8988T (cell line): ENCODE measurements around the gene HTRA3.
A peak's percentile ranks its signal among the peaks of the same experiment; 100 is the strongest.
"Not testable (repeated sequence)": the region's sequence is repeated elsewhere in the genome, so short reads cannot be mapped to it uniquely, and the experiment has no call there.

Experiments used
- DNase-seq: peaks from one replicate; pipeline ENCODE4 v3.0.0; 2011

Gene HTRA3

GRCh38 chr4:8346838-8347605 lies 77.5 kb downstream of the HTRA3 start:
- no peak for DNase-seq

GRCh38 chr4:8347660-8348059 lies 78.1 kb downstream of the HTRA3 start:
- DNase-seq, result no peak

GRCh38 chr4:8348071-8348470 lies 78.5 kb downstream of the HTRA3 start:
- DNase-seq, result no peak

- DNase-seq, result not testable (repeated sequence)
Observed at GRCh38 chr4:8349236-8349635, 79.7 kb downstream of the HTRA3 start.

- DNase-seq, result no peak
Observed at GRCh38 chr4:8349664-8350236, 80.2 kb downstream of the HTRA3 start.

- no peak for DNase-seq
Observed at GRCh38 chr4:8350352-8350751, 80.8 kb downstream of the HTRA3 start.

- DNase-seq, result no peak
Observed at GRCh38 chr4:8350841-8351461, 81.4 kb downstream of the HTRA3 start.

- DNase-seq, result no peak
Observed at GRCh38 chr4:8351931-8352367, 82.4 kb downstream of the HTRA3 start.

- DNase-seq, result no peak
Observed at GRCh38 chr4:8352368-8353157, 83.0 kb downstream of the HTRA3 start.

- DNase-seq, result no peak
Observed at GRCh38 chr4:8353158-8353669, 83.7 kb downstream of the HTRA3 start.

- DNase-seq, result no peak
Observed at GRCh38 chr4:8353912-8354453, 84.4 kb downstream of the HTRA3 start.

GRCh38 chr4:8355306-8355705 lies 85.8 kb downstream of the HTRA3 start:
- peak; percentile 34 for DNase-seq

- DNase-seq, result no peak
Observed at GRCh38 chr4:8355864-8356565, 86.5 kb downstream of the HTRA3 start.
